Glutamatergic neuron (in vitro differentiated cells): ENCODE data around the gene RLN3. TPM values are rescaled to one million over a fixed set of nuclear protein-coding genes. Genes with fewer than 3 reads are reported as not detected.
"Not testable (repeated sequence)": the region's sequence is repeated elsewhere in the genome, so short reads cannot be mapped to it uniquely, and the experiment has no call there.

Experiments used
- DNase-seq: peaks from one replicate; pipeline ENCODE4 v3.0.0; 2022
- H3K27ac Mint-ChIP-seq: one replicate; pipeline ENCODE4 v1.8.0; 2020; ENCODE audit warnings: mild to moderate bottlenecking, mixed read lengths, inconsistent platforms; ENCODE audit not compliant: unreplicated experiment
- H3K27me3 Mint-ChIP-seq: one replicate; pipeline ENCODE4 v1.8.0; 2020; ENCODE audit warnings: mild to moderate bottlenecking, moderate library complexity, mixed read lengths, inconsistent platforms; ENCODE audit not compliant: unreplicated experiment
- H3K36me3 Mint-ChIP-seq: one replicate; pipeline ENCODE4 v1.8.0; 2020; ENCODE audit warnings: mild to moderate bottlenecking, mixed read lengths, inconsistent platforms; ENCODE audit not compliant: unreplicated experiment
- H3K4me1 Mint-ChIP-seq: one replicate; pipeline ENCODE4 v1.8.0; 2020; ENCODE audit warnings: mild to moderate bottlenecking, low read depth, mixed read lengths, inconsistent platforms; ENCODE audit not compliant: unreplicated experiment
- H3K4me3 Mint-ChIP-seq: one replicate; pipeline ENCODE4 v1.8.0; 2020; ENCODE audit warnings: mild to moderate bottlenecking, mixed read lengths, inconsistent platforms; ENCODE audit not compliant: unreplicated experiment
- H3K9me3 Mint-ChIP-seq: one replicate; pipeline ENCODE4 v1.8.0; 2020; ENCODE audit warnings: mild to moderate bottlenecking, moderate library complexity, mixed read lengths, inconsistent platforms; ENCODE audit not compliant: unreplicated experiment
- total RNA-seq: library from RNA; stranded (reverse); fragmentation: NEBNext Ultra II Directional; extraction: Animal tissue kit (Norgen Biotek cat#: 25700); gene quantifications from one replicate; pipeline ENCODE4 v1.2.1, GENCODE V29; 2021; ENCODE audit not compliant: unreplicated experiment
- TF ChIP-seq, protein P1 (sequence below): fragments of 200-600 bp; sonication (generic); IDR thresholded peaks from one replicate; pipeline ENCODE4 v1.5.0; 2021; ENCODE audit not compliant: partially characterized antibody, unreplicated experiment

RLN3 gene
- total RNA-seq, 1 donor from 2014 or later = not detected

DNA sequence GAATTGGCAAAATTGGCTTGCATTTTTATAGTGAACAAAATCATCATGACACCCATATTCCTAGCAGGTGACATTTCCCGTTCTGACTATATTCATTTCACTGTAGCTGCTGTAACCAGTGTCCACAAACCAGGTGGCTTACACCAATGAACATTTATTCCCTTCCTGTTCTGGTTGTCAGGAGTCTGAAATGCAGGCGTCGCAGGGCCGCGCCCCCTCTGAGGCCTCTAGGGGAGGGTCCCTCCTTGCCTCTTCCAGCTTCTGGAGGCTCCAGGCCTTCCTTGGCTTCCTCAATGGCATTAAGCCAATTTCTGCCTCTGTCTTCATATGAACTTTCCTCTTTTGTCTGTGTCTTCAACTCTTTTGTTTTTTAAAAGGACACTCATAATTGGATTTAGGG is 6.5 kb upstream of the RLN3 start:
- peaks cover 1% of the 10 kb centered on the region for H3K9me3 Mint-ChIP-seq
- no peaks in the 10 kb centered on the region for H3K4me1 Mint-ChIP-seq
- TF ChIP-seq, protein P1, sequence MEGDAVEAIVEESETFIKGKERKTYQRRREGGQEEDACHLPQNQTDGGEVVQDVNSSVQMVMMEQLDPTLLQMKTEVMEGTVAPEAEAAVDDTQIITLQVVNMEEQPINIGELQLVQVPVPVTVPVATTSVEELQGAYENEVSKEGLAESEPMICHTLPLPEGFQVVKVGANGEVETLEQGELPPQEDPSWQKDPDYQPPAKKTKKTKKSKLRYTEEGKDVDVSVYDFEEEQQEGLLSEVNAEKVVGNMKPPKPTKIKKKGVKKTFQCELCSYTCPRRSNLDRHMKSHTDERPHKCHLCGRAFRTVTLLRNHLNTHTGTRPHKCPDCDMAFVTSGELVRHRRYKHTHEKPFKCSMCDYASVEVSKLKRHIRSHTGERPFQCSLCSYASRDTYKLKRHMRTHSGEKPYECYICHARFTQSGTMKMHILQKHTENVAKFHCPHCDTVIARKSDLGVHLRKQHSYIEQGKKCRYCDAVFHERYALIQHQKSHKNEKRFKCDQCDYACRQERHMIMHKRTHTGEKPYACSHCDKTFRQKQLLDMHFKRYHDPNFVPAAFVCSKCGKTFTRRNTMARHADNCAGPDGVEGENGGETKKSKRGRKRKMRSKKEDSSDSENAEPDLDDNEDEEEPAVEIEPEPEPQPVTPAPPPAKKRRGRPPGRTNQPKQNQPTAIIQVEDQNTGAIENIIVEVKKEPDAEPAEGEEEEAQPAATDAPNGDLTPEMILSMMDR = no peak
- H3K27ac Mint-ChIP-seq = no peak overlapping the region
- H3K36me3 Mint-ChIP-seq = no peaks in the 10 kb centered on the region
- no peaks in the 10 kb centered on the region for H3K27me3 Mint-ChIP-seq
- H3K4me3 Mint-ChIP-seq = no peak overlapping the region
- DNase-seq = no peak

DNA sequence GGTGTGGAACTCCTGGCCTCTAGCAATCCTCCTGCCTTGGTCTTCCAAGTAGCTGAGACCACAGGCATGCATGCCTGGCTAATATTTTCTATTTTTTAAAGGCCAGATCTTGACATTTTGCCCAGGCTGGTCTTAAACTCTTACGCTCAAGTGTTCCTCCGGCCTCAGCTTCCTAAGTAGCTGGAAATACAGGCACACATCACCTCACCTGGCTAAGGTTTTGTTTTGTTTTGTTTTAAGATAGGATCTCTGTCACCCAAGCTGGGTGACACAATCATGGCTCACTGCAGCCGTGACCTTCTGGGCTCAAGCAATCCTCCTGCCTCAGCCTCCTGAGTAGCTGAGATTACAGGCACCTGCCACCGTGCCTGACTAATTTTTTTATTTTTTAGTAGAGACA is 5.5 kb upstream of the RLN3 start:
- Mint-ChIP-seq H3K27me3 (no peaks in the 10 kb centered on the region), H3K4me3 (no peak overlapping the region), H3K4me1 (no peaks in the 10 kb centered on the region), H3K9me3 (peaks cover 1% of the 10 kb centered on the region), H3K36me3 (no peaks in the 10 kb centered on the region), H3K27ac (no peak overlapping the region)
- DNase-seq = no peak
- TF ChIP-seq, protein P1 = no peak

DNA sequence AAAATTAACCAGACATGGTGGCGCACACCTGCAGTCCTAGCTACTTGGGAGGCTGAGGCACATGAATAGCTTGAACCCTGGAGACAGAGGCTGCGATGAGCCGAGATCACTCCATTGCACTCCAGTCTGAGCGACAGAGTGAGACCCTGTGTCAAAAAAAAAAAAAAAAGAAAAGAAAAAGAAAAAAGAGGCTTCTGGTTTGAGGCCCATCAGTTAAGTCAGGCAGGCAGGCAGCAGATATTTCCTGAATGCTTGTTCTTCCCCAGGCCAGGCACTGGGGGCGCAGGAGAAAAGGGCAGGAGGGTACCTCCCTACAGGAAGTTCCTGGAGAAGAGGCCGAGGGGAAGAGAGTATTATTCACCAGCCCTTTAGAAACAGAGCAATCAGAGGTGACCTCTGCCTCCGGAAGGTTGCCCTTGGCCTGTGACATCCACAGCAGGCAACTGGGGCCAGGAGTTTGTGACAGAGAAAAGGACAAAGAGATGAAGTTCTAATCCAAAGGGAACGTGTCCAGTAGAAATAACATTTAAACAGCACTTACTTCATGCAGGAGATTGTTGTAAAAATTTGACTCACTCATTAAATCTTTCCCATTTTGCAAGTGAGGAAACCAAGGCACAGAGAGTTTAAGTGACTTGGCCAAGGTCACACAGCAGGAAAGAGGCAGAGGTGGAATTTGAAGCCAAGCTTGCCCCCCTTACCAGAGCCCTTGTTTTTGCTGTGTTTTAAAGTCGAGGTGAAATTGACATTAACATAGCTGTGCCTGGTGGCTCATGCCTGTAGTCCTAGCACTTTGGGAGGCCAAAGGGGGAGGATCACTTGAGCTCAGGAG is 4.3 kb upstream of the RLN3 start:
- Mint-ChIP-seq H3K9me3 (peaks cover 1% of the 10 kb centered on the region), H3K4me3 (no peak overlapping the region), H3K27me3 (no peaks in the 10 kb centered on the region), H3K27ac (no peak overlapping the region), H3K4me1 (no peaks in the 10 kb centered on the region), H3K36me3 (no peaks in the 10 kb centered on the region)
- DNase-seq = peak; percentile 58
- TF ChIP-seq, protein P1 = peak; percentile 53

DNA sequence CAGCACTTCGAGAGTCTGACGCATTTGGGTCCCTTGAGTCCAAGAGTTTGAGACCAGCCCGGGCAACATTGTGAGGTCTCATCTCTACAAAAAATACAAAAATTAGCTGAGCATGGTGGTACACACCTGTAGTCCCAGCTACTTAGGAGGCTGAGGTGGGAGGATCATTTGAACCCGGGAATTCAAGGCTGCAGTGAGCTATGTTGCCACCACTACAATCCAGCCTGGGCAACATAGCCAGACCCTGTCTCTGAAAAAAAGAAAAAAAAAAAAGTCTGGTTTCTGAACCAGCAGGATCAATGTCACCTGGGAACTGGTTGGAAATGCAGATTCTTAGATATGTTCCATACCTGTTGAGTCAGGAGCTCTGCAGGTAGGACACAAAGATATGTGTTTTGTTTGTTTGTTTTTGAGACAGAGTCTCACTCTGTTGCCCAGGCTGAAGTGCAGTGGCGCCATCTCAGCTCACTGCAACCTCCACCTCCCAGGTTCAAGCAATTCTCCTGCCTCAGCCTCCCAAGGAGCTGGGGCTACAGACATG is 1.2 kb upstream of the RLN3 start:
- H3K4me3 Mint-ChIP-seq, H3K4me1 Mint-ChIP-seq, H3K27ac Mint-ChIP-seq, DNase-seq, H3K36me3 Mint-ChIP-seq, H3K27me3 Mint-ChIP-seq, H3K9me3 Mint-ChIP-seq: not testable (repeated sequence)

DNA sequence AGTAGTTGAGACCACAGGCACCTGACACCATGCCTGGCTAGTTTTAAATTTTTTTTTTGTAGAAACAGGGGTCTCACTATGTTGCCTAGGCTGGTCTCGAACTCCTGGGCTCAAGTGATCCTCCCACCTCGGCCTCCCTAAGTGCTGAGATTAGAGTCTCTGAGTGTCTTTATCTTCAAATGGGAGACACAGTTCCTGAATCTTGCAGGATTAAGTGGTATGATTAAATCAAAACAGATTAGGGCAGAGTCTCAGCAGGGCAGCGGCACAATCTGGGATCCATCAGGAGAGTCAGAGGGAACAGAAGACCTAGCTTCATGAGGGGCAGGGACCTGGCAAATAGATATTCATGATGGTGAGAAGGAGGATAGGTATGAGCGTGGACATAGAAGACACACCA is 953 bp downstream of the RLN3 start:
- no peak overlapping the region for H3K27ac Mint-ChIP-seq
- no peaks in the 10 kb centered on the region for H3K36me3 Mint-ChIP-seq
- no peak for DNase-seq
- TF ChIP-seq, protein P1 = no peak
- H3K4me1 Mint-ChIP-seq = no peaks in the 10 kb centered on the region
- H3K4me3 Mint-ChIP-seq = no peak overlapping the region
- peaks cover 2% of the 10 kb centered on the region for H3K9me3 Mint-ChIP-seq
- H3K27me3 Mint-ChIP-seq = peaks cover 7% of the 10 kb centered on the region
